GM18526 (cell line): ENCODE data around the gene OPN3.

ENCODE experiments used
- POLR2A ChIP-seq: IDR thresholded peaks from 3 replicates; pipeline ENCODE4 v1.6.1; 2011; ENCODE audit not compliant: insufficient read length; ENCODE audit errors: extremely low read depth

OPN3 gene

DNA sequence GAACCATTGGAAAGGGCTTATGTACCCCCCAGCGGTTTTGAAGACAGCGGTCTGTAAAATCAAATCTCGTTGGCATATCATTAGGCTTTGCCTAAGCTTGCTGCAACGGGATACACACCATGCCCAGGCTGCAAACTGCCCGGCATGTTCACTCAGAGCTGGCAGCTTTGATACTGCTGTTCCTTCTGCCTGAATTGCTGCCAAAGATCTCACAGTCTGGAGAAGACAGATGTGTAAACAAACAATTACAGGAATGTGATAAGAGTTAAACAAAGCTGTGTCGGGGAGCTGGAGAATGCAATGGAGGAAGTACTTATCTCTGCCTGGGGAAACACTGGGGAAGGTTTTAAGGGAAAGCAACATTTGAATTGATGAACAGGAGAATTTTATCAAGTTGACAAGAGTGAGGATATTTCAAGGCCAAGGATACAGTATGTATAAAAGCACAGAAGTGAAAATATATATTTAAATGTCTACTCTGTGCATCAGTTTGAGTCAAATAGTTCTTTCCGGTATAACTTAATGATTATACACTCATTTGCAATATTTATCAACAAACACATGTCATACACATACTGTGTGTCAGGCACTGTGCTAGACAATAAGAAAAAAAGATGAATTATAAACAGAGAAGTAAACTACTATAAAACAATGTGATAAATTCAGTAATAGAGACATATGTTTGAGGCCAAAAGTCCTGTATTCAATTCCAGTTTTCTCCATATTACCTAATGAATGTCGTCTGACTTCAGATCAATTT lies 29.9 kb downstream of the OPN3 start:
- TF ChIP-seq POLR2A = no peak

DNA sequence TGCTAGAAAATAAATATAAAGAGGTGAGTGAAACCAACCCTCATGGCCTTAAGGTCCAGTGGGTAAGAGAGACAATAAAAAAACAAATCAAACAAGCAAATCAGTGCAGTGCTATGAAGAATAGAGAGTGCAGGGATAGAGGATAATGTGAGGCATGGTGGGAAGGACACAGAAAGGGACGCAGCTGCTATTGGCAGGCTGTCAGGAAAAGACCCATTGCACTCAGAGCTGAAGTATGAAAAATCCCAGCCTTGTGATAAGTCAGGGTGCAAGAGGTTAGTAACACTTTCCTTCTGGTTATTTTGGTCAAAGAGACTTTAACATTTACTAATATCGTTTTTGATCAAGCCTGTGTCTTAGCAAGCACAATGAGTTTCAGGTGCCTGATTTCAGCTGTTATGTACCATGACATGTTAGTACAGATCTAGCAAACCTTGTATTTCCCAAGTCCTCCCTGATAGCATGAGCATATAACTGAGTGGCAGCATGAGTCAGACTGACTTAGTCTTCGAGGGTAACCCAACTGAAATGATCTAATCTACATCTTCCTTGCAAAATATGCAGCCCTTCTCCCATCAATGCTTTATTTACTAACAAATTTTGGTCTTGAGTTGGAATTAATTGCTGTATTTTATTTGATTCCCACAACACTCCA lies 31.7 kb downstream of the OPN3 start:
- TF ChIP-seq POLR2A = no peak

DNA sequence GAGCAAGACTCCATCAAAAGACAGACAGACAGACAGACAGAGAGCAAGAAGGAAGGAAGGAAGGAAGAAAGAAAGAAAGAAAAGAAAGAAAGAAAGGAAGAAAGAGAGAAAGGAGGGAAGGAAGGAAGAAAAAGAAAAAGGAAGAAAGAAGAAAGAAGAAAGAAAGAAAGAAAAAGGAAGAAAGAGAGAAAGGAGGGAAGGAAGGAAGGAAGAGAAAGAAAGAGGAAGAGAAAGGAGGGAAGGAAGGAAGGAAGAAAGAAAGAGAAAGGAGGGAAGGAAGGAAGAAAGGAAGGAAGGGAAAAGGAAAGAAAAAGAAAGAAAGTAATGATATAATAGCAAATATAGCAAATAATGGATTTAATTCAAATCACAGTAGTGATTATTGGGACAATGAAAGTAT lies 32.7 kb downstream of the OPN3 start:
- TF ChIP-seq POLR2A = no peak

DNA sequence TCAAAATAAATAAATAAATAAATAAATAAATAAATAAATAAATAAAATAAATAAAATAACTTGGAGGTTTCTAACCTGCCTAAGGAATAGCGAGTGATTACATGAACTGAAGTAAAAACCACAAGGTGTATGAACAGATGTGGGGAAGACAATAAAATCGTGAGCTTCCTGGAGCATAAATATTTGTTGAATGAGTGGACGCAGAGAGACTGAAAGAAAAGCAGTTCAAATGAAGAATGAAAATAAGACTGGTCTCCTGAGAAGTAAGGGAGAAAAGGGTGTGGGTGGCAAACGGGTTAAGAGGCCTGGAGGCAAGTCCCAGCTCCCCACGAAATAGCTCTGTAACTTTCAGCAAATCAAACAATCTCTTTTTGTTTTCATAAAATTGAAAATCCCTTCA lies 33.6 kb downstream of the OPN3 start:
- TF ChIP-seq POLR2A = no peak

DNA sequence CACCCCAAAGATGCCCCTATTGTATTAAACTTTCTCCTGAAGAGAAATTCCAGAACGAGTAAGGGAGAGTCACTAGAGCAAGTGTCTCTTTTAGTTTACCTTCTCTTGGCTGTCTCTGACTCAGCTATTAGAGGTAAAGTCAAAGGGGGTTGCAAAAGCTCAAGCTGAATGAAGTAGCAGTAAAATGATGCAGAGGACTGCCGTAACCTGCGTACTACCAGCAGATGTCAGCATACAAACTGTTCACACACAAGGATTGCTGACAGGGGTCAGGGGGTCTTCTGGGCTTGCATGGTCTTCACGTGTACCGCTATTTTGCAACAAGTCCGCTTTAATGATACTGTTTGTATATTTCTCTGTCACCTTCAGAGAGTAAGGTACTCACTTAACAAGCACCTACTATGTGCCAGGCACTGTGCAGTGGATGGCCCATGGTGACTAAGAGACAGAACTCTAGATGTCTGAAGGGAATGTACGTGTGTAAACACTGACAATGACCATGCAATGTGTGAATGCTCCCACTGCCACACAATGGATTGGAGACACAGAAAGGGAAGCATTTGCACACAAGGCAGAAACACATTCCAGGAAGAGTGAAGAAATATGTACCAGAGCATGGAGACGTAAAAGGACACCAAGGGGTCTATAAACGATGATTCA lies 34.9 kb downstream of the OPN3 start:
- TF ChIP-seq POLR2A = no peak

DNA sequence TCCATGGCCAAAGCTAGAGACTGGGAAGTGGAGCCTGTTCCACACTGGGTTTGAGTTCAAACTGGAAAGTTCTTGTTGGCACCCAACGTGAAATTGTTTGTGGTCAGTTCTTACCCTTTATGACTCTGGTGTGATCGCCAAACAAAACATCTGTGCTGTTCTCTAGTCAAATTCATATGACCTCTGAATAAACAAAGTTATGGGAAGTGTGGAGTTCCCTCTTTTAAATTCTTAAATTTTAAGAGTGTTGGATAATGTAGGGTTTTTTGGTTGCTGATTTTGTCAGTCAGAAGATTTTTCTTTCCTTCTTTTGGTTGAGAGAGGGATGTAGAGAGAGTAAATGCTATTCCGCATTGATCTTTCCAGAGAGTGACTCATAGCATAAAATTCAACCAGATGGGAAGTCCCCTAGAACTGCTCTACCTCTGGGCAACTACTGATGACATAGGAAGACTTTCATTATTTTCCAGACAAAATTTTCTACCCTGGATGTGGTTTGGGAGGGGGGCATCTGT lies 36.4 kb downstream of the OPN3 start:
- no peak for TF ChIP-seq POLR2A

DNA sequence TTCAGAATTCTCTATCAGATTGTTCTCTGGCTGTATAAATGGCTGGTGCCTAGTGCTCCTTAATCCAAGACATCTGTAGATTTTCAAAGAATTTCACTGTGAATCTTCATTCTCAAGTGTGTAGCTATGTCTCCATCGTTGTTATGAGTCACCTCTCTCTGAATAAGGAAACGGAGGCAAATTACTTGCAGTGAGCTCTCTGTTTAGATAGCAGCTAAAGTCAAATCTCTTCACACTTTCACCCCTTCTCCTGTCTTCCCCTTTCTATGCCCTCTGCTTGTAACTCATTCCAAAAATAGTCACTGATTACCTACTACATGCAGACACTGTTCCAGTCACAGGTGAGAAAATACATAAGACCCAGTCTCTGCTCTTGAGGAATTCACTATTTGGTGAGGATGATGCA lies 39.7 kb downstream of the OPN3 start:
- TF ChIP-seq POLR2A = no peak

DNA sequence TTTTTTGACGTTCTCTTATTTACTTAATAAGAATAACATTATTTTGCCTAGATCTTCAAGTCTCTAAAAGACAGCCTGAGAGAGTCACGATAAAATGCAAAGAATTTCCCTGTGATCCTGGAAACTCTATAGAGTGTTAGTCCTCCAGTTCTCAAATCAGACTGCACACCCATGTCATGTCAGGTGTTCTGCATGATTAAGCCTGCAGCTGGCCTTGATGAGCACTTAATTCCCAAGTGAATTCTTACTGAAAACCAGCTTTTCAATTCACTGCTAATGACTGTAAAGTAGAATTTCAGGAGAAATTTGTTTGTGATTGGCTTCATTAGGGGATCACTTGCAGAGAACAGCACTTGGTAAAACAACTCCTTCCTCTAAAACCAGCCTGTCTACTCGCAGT lies 41.9 kb downstream of the OPN3 start:
- TF ChIP-seq POLR2A = no peak

DNA sequence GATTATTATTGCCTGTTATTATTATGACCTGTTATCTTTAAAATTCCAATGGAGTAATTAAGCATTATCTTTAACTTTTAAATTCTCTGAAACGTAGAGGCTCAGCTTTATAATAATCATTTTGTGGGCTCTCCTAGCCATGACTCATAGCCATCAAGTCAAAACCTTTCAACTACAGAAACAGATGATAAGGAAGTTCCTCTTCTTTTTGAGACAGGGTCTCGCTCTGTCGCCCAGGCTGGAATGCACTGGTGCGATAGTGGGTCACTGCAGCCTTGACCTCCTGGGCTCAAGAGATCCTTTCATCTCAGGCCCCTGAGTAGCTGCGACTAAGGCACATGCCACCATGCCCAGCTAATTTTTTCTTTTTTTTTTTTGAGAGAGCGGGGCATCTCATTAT lies 43.5 kb downstream of the OPN3 start:
- no peak for TF ChIP-seq POLR2A

DNA sequence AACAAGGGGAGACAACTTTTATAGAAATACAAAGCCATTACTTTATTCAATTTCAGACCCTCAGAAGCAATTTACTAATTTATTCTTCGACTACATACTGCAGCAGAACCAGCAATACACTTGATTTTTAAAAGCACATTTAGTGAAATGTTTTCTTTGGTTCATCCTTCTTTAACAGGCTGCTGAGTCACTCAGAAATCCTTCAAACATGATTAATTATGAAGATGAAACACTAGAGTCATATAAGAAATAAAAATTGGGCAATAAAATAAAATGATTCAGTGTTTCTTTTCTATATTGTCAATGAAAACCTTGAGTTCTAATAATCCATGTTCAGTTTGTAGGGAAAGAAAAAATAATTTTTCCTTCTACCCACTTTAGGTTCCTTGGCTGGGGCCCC lies 47.0 kb downstream of the OPN3 start:
- TF ChIP-seq POLR2A = no peak

DNA sequence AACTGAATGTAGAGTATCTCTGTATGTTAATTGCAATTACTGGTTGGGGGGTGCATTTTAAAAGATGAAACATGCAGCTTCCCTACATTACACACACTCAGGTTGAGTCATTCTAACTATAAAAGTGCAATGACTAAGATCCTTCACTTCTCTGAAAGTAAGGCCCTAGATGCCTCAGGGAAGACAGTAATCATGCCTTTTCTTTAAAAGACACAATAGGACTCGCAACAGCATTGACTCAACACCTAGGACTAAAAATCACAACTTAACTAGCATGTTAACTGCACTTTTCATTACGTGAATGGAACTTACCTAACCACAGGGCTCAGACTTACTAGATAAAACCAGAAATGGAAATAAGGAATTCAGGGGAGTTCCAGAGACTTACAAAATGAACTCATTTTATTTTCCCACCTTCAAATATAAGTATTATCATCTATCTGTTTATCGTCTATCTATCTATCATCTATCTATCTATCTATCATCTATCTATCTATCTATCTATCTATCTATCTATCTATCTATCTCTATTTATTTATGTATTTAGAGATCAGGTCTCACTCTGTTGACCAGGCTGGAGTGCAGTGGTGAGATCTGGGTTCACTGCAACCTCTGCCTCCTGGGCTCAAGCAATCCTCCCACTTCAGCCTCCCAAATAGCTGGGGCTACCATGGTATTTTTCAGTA lies 47.8 kb downstream of the OPN3 start:
- no peak for TF ChIP-seq POLR2A

DNA sequence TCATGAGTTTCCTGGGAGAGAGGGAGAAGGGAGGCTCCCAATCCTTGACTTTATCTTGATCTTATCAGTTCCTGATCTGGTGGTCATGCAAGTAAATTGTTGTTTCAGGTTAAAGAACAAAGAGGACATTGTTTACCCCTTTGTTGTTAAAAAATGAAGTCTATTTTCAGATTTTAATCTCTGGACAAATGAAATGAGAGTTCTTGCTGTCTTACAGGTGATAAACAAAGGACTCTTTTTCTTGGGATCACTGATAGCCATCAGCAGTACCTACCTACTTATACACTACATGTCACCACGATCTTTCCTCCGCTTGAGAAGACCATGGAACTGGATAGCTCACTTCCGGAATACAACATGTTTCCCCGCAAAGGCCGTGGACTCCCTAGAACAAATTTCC lies 48.4 kb downstream of the OPN3 start:
- TF ChIP-seq POLR2A = no peak

DNA sequence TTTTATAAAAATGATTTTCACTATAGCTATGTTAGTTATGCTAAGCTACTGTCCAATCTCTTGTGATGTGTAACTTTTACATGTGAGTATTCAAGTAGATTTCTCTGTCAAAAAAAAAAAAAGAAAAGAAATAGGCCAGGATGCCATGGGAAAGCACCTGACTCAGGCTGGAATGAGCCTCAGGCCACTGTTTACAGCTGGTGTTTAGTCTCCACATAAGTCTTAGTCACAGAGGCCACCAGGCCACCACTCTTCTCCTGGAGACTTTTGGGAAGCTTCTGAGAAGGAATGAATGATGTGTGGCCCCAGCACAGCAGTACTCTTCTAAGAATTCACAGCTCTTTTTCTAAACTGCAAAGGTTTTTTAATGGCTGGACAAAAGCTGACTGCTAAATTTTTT lies 48.9 kb downstream of the OPN3 start:
- TF ChIP-seq POLR2A = no peak

DNA sequence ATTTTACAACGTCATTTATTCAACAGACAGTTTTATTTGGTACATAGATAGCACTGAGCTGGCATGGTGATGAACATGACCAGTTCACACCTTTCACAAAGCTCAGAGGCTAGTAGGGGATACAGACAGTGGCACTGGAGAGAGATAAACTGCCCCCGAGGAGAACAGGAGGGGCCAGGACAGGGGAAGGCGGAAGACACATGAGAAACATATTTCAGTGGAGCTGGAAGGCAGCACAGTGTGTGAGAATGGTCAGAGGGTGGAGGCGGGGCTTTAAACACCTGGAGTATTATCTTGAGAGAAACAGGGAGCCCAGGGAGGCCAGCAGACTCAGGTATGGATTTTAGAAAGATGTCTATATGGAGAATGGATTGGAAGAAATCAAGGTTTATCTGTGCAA lies 49.5 kb downstream of the OPN3 start:
- TF ChIP-seq POLR2A = no peak

DNA sequence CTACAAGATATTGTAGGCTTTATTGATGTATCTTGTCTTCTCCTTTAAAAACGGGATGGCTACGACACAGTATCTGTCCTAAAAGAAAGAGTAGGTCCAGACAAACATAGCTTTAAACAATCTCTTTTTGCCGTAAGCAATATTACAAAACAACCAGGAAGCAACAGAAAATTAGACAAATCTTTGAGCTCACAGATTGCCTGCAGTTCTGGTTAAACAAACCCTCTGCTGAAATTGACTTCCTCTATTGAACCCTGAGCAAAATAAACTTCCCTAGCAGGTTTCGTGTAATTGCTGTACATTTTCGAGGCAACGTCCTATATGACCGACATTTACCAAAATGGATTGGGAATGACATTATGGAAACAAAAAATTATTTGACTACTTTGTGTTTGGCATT lies 50.6 kb downstream of the OPN3 start:
- no peak for TF ChIP-seq POLR2A

DNA sequence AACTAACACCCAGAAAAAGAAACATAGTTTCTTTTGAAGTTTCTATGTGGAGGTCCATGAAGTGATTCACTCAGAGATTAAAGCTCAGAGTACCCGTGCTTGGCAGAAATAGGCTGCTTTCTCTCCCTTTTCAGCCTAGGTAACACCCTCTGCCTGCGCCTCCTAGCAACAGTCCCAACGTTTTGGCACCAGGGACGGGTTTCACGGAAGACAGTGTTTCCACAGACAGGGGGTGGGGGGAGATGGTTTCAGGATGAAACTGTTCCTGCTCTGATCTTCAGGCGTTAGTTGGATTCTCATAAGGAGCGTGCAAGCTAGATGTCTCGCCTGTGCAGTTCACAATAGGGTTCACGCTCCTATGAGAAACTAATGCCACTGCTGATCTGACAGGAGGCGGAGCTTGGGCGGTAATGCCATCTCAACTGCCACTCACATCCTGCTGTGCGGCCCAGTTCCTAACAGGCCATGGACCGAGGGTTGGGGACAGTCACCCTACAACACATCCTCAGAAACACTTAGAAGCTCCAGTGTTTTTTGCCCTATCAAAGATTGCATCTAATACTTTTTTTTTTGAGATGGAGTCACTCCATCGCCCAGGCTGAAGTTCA lies 53.2 kb downstream of the OPN3 start:
- no peak for TF ChIP-seq POLR2A

DNA sequence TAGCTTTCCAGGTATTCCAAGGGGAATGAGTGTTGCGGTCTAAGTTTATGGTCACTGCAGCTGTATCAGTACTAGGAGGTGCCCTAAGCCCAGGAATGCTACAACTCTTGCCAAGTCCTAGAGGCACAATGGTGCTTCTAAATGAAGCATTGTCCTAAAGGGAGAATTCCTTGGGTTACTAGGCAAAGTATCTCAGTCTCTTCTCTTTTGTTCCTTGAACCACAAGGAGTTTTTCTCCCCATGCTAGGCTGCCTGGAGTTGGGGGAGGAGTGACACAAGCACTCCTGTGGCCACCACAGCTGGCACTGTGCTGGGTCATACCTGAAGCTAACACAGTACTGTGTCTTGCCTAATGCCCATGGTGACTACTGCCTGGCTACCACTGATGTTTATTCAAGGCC lies 57.2 kb downstream of the OPN3 start:
- no peak for TF ChIP-seq POLR2A
